Smooth muscle cell (in vitro differentiated cells): ENCODE results near the gene MAP4K4. TPM values are rescaled to one million over a fixed set of nuclear protein-coding genes. Genes with fewer than 3 reads are reported as not detected.

Experiments used
- DNase-seq: peaks from one replicate; lab custom pipeline; 2025; ENCODE audit not compliant: unreplicated experiment; lab: John Stamatoyannopoulos, UW
- H2AFZ ChIP-seq: fragments of 200-600 bp; sonication (generic); 2 replicates; pipeline ENCODE4 v1.6.0; 2016; ENCODE audit warnings: antibody characterized with exemption, low read depth, mild to moderate bottlenecking
- H3F3A ChIP-seq: fragments of 200-600 bp; sonication (generic); 2 replicates; pipeline ENCODE4 v1.6.0; 2017; ENCODE audit warnings: antibody characterized with exemption, low read depth
- H3K27ac ChIP-seq: fragments of 200-600 bp; sonication (generic); 2 replicates; pipeline ENCODE4 v1.5.1; 2016; ENCODE audit warnings: low read depth, mild to moderate bottlenecking
- H3K27me3 ChIP-seq: fragments of 200-600 bp; sonication (generic); 2 replicates; pipeline ENCODE4 v1.6.1; 2016; ENCODE audit warnings: low read depth, mild to moderate bottlenecking
- H3K36me3 ChIP-seq: fragments of 200-600 bp; sonication (generic); 2 replicates; pipeline ENCODE4 v1.5.1; 2016; ENCODE audit warnings: low read depth
- H3K4me1 ChIP-seq: fragments of 200-600 bp; sonication (generic); 2 replicates; pipeline ENCODE4 v1.5.1; 2016; ENCODE audit warnings: low read depth
- H3K4me2 ChIP-seq: fragments of 200-600 bp; sonication (generic); 2 replicates; pipeline ENCODE4 v1.6.0; 2016; ENCODE audit warnings: mild to moderate bottlenecking
- H3K4me3 ChIP-seq: fragments of 200-600 bp; sonication (generic); 2 replicates; pipeline ENCODE4 v1.5.1; 2016; ENCODE audit warnings: mild to moderate bottlenecking
- H3K79me2 ChIP-seq: fragments of 200-600 bp; sonication (generic); 2 replicates; pipeline ENCODE4 v1.6.0; 2016; ENCODE audit warnings: low read depth, mild to moderate bottlenecking
- H3K9ac ChIP-seq: fragments of 200-600 bp; sonication (generic); 2 replicates; pipeline ENCODE4 v1.6.0; 2016; ENCODE audit warnings: low read depth
- H3K9me3 ChIP-seq: fragments of 200-600 bp; sonication (generic); replicated peaks from 2 replicates; pipeline ENCODE4 v1.5.1; 2016; ENCODE audit warnings: low read depth
- H4K20me1 ChIP-seq: fragments of 200-600 bp; sonication (generic); 2 replicates; pipeline ENCODE4 v1.6.0; 2016; ENCODE audit warnings: low read depth
- WGBS: methylation state at CpG from one replicate; pipeline ENCODE4 v1.1.7; 2016; ENCODE audit warnings: low lambda C conversion rate; 5-methylcytosine and 5-hydroxymethylcytosine counted together
- polyA plus RNA-seq: library from polyadenylated mRNA; unstranded; fragments of >200 nt; fragmentation: Nextera tagmentation; extraction: Ambion mirVana; gene quantifications from 2 replicates; pipeline ENCODE4 v1.2.1, GENCODE V29; 2016
- total RNA-seq: library from RNA; depleted of rRNA; stranded (reverse); fragments of >200 nt; gene quantifications from 2 replicates; pipeline ENCODE4 v1.2.3, GENCODE V29; 2014
- TF ChIP-seq, protein P1 (sequence below): fragments of 200-600 bp; sonication (generic); IDR thresholded peaks from 2 replicates; pipeline ENCODE4 v1.5.1; 2017; ENCODE audit warnings: borderline replicate concordance, mild to moderate bottlenecking, antibody characterized with exemption; ENCODE audit not compliant: insufficient read depth, poor library complexity, severe bottlenecking

The MAP4K4 gene
- total and polyA plus RNA-seq, 2 experiments from 2014 or later: 68.9 to 107 TPM

DNA sequence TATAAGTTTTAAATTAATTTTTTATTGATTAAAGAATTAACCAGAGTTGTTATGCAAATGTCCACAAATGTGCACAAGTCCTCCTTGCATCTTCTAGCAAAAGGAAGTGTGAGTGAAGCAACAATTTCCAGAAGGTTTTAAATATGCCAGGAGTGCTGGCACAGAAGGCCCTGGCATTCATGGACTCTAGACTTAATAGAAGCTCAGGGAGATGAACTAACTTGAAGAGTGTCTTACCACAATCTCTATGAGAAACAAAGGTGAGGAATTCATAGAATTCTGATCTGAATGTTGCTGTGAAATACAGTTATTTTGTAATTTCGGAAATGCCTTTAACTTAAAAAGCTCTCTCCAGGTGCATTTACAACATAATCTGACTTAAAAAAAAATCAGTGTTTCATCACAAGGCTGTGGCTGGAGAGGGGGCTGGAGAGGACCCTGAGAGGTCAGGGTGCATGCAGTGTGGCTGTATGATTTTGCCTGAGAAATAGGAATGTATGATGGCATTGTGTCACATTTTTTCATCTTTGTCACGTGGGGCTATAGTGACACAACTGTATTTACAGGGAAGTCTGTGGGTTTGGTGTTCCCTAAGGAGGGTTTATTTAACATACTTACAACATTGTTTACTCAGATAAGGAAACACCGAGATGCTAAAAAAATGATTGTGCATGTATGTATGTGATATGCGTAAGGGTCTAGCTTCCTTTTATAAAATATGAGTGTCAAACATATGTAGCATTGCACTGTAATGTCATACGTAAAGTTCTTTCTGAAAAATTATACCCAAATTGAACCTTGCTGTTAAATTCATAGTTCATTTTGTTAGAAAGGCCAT is 66.2 kb downstream of the MAP4K4 start:
- Histone ChIP-seq H3K79me2 (peaks cover 94% of the 10 kb centered on the region), H3K9ac (no peak overlapping the region), H4K20me1 (peaks cover 62% of the 10 kb centered on the region), H3K4me3 (no peak overlapping the region), H3K4me1 (peaks cover 67% of the 10 kb centered on the region), H3K9me3 (no peaks in the 10 kb centered on the region), H3K36me3 (no peaks in the 10 kb centered on the region), H3K4me2 (peak overlapping the region; percentile 73), H3K27ac (peak overlapping the region; percentile 71), H2AFZ (no peak overlapping the region), H3K27me3 (no peaks in the 10 kb centered on the region), H3F3A (peaks cover 15% of the 10 kb centered on the region)
- DNase-seq: no peak
- 72% methylated on average over 5 of the region's 5 CpGs for WGBS
- TF ChIP-seq, protein P1, sequence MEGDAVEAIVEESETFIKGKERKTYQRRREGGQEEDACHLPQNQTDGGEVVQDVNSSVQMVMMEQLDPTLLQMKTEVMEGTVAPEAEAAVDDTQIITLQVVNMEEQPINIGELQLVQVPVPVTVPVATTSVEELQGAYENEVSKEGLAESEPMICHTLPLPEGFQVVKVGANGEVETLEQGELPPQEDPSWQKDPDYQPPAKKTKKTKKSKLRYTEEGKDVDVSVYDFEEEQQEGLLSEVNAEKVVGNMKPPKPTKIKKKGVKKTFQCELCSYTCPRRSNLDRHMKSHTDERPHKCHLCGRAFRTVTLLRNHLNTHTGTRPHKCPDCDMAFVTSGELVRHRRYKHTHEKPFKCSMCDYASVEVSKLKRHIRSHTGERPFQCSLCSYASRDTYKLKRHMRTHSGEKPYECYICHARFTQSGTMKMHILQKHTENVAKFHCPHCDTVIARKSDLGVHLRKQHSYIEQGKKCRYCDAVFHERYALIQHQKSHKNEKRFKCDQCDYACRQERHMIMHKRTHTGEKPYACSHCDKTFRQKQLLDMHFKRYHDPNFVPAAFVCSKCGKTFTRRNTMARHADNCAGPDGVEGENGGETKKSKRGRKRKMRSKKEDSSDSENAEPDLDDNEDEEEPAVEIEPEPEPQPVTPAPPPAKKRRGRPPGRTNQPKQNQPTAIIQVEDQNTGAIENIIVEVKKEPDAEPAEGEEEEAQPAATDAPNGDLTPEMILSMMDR: no peak

- no peaks in the 10 kb centered on the region for H3K27me3 ChIP-seq
- H3K4me3 ChIP-seq: no peak overlapping the region
- TF ChIP-seq, protein P1: no peak
- peak overlapping the region; percentile 73 for H3K27ac ChIP-seq
- H3K9ac ChIP-seq: peak overlapping the region; percentile 8
- 96% methylated on average over 2 of the region's 2 CpGs for WGBS
- H3K9me3 ChIP-seq: no peaks in the 10 kb centered on the region
- no peak for DNase-seq
- H3K79me2 ChIP-seq: peaks cover 100% of the 10 kb centered on the region
- H3F3A ChIP-seq: peaks cover 21% of the 10 kb centered on the region
- peaks cover 88% of the 10 kb centered on the region for H4K20me1 ChIP-seq
- H3K36me3 ChIP-seq: no peaks in the 10 kb centered on the region
- H3K4me1 ChIP-seq: peaks cover 79% of the 10 kb centered on the region
- no peak overlapping the region for H2AFZ ChIP-seq
- H3K4me2 ChIP-seq: peak overlapping the region; percentile 73
Observed at GRCh38 chr2:101766337-101766736, 68.8 kb downstream of the MAP4K4 start.

DNA sequence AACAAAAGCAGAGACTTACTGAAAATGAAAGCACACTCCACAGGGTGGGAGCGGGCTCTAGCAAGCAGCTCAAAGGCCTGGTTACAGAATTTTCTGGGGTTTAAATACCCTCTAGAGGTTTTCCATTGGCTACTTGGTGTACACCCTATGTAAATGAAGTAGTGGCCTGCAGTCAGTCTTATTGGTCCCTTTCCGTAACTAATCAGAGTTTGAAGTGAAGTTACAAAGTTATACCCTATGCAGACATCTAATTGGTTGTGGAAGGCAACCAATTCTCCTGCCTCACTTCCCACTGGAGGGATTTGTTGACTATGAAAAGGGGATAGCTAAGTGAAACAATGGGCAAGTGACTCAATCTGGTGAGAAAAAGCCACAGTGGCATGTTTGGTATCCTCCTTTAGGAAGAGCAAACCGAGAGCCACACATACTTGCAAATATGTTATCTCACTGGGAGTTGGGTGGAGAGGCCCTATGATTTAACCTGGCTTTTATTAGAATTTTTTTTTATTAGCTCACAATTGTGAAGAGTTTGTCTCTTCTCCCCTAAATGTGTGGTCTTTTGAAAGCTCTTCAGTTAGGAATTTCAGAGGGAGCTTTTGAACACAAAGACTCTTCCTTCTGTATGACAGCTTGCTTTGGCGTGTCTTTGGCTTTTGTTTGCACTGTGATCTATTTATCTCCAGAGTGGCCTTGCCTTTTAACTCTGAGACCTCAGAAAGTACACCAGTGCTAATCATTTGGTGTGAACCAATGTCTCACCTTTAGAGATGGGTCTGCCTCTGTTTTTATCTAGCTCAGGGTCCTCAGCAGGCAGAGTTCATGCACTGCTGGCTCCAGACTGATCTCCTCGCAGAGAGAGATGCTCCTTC is 69.6 kb downstream of the MAP4K4 start:
- H3K79me2 ChIP-seq: peaks cover 100% of the 10 kb centered on the region
- H3K4me3 ChIP-seq: no peak overlapping the region
- peaks cover 21% of the 10 kb centered on the region for H3F3A ChIP-seq
- no peak overlapping the region for H2AFZ ChIP-seq
- H3K36me3 ChIP-seq: no peaks in the 10 kb centered on the region
- peak overlapping the region; percentile 73 for H3K27ac ChIP-seq
- no peak for DNase-seq
- peaks cover 82% of the 10 kb centered on the region for H3K4me1 ChIP-seq
- peaks cover 95% of the 10 kb centered on the region for H4K20me1 ChIP-seq
- H3K27me3 ChIP-seq: no peaks in the 10 kb centered on the region
- H3K4me2 ChIP-seq: peak overlapping the region; percentile 73
- TF ChIP-seq, protein P1: no peak
- H3K9ac ChIP-seq: peak overlapping the region; percentile 36
- WGBS: 51% methylated on average over 5 of the region's 5 CpGs
- no peaks in the 10 kb centered on the region for H3K9me3 ChIP-seq
